KMS-11 (cell line): Measurements from ENCODE around the gene PLXNA1.

Experiments
- H2AFZ ChIP-seq: fragments of 200-600 bp; sonication (generic); 2 replicates; pipeline ENCODE4 v1.6.1; 2016; ENCODE audit warnings: antibody characterized with exemption, mixed run types, low read depth
- H3K27ac ChIP-seq: fragments of 200-600 bp; sonication (generic); 2 replicates; pipeline ENCODE4 v1.6.1; 2016; ENCODE audit warnings: mild to moderate bottlenecking, mixed run types
- H3K27me3 ChIP-seq: fragments of 200-600 bp; sonication (generic); 2 replicates; pipeline ENCODE4 v1.6.1; 2017; ENCODE audit warnings: mild to moderate bottlenecking, low read depth, mixed run types, moderate library complexity; ENCODE audit not compliant: insufficient read depth
- H3K36me3 ChIP-seq: fragments of 200-600 bp; sonication (generic); 2 replicates; pipeline ENCODE4 v1.6.1; 2017; ENCODE audit warnings: mild to moderate bottlenecking, mixed run types; ENCODE audit not compliant: insufficient read depth
- H3K4me1 ChIP-seq: fragments of 200-600 bp; sonication (generic); 2 replicates; pipeline ENCODE4 v1.6.1; 2016; ENCODE audit warnings: mild to moderate bottlenecking, low read depth, mixed run types; ENCODE audit not compliant: poor library complexity, severe bottlenecking
- H3K4me2 ChIP-seq: fragments of 200-600 bp; sonication (generic); 2 replicates; pipeline ENCODE4 v1.7.0; 2016; ENCODE audit warnings: mild to moderate bottlenecking, mixed run types
- H3K4me3 ChIP-seq: fragments of 200-600 bp; sonication (generic); IDR thresholded peaks from 2 replicates; pipeline ENCODE4 v1.6.1; 2017; ENCODE audit warnings: low read depth, low read length, mixed read lengths; ENCODE audit not compliant: insufficient read depth
- H3K79me2 ChIP-seq: fragments of 200-600 bp; sonication (generic); 2 replicates; pipeline ENCODE4 v1.6.1; 2016; ENCODE audit warnings: low read depth, mixed run types; ENCODE audit not compliant: insufficient read depth
- H3K9ac ChIP-seq: fragments of 200-600 bp; sonication (generic); 2 replicates; pipeline ENCODE4 v1.6.1; 2016; ENCODE audit warnings: mild to moderate bottlenecking, mixed run types
- H4K20me1 ChIP-seq: fragments of 200-600 bp; sonication (generic); 2 replicates; pipeline ENCODE4 v1.6.1; 2016; ENCODE audit warnings: mild to moderate bottlenecking, mixed run types; ENCODE audit not compliant: insufficient read depth
- CTCF ChIP-seq: fragments of 200-600 bp; sonication (generic); conservative IDR thresholded peaks from 2 replicates; pipeline ENCODE4 v1.6.1; 2017; ENCODE audit warnings: low read depth, mild to moderate bottlenecking, antibody characterized with exemption, low read length, moderate library complexity, mixed read lengths

The PLXNA1 gene

GRCh38 chr3:126945171-126945721, 37.7 kb upstream of the PLXNA1 start:
- Histone ChIP-seq H3K27me3 (no peaks in the 10 kb centered on the region), H3K4me3 (no peak overlapping the region), H2AFZ (no peak overlapping the region), H3K4me1 (no peaks in the 10 kb centered on the region), H3K79me2 (no peaks in the 10 kb centered on the region), H3K36me3 (no peaks in the 10 kb centered on the region; the same call in 1 of the 2 replicates), H4K20me1 (no peaks in the 10 kb centered on the region), H3K4me2 (no peak overlapping the region), H3K9ac (no peak overlapping the region), H3K27ac (no peak overlapping the region)
- 0 out of 2 replicates have a peak, but pooled peaks have one; percentile 21 for TF ChIP-seq CTCF

GRCh38 chr3:126945891-126946290, 37.0 kb upstream of the PLXNA1 start:
- TF ChIP-seq CTCF: no peak
- Histone ChIP-seq H3K4me1 (no peaks in the 10 kb centered on the region), H3K4me2 (no peak overlapping the region), H3K79me2 (no peaks in the 10 kb centered on the region), H3K4me3 (no peak overlapping the region), H2AFZ (no peak overlapping the region), H3K27me3 (no peaks in the 10 kb centered on the region), H3K27ac (no peak overlapping the region), H3K9ac (no peak overlapping the region), H3K36me3 (no peaks in the 10 kb centered on the region; the same call in 1 of the 2 replicates), H4K20me1 (no peaks in the 10 kb centered on the region)

- H3K79me2 ChIP-seq: no peaks in the 10 kb centered on the region
- no peak overlapping the region for H2AFZ ChIP-seq
- TF ChIP-seq CTCF: no peak
- no peaks in the 10 kb centered on the region for H3K4me1 ChIP-seq
- no peaks in the 10 kb centered on the region; the same call in 1 of the 2 replicates for H3K36me3 ChIP-seq
- no peak overlapping the region for H3K27ac ChIP-seq
- no peak overlapping the region for H3K9ac ChIP-seq
- H3K4me2 ChIP-seq: no peak overlapping the region
- H3K4me3 ChIP-seq: no peak overlapping the region
- H4K20me1 ChIP-seq: no peaks in the 10 kb centered on the region
- H3K27me3 ChIP-seq: no peaks in the 10 kb centered on the region
Measured at GRCh38 chr3:126946405-126946804, 36.5 kb upstream of the PLXNA1 start.

GRCh38 chr3:126947429-126947828, 35.5 kb upstream of the PLXNA1 start:
- H3K79me2 ChIP-seq: no peaks in the 10 kb centered on the region
- no peaks in the 10 kb centered on the region for H3K27me3 ChIP-seq
- no peaks in the 10 kb centered on the region for H4K20me1 ChIP-seq
- TF ChIP-seq CTCF: no peak
- H3K27ac ChIP-seq: no peak overlapping the region
- H3K36me3 ChIP-seq: no peaks in the 10 kb centered on the region; the same call in 1 of the 2 replicates
- H3K9ac ChIP-seq: no peak overlapping the region
- no peak overlapping the region for H3K4me3 ChIP-seq
- no peak overlapping the region for H3K4me2 ChIP-seq
- no peaks in the 10 kb centered on the region for H3K4me1 ChIP-seq
- no peak overlapping the region for H2AFZ ChIP-seq
